HL-60/S4 treated with phorbol 12-myristate 13-acetate at 8.2 ng/mL for 4 days and 3 days (cell line): ENCODE data around the gene PSMF1.
"Not testable (repeated sequence)": the region's sequence is repeated elsewhere in the genome, so short reads cannot be mapped to it uniquely, and the experiment has no call there.

Source experiments
- in situ Hi-C: fragments of 300-500 bp; cut with MboI; formaldehyde crosslinking; loops from 2 replicates; pipeline ENCODE4 v1.15.0; 2022; ENCODE audit warnings: low sequenced_read_pairs

PSMF1 gene

GRCh38 chr20:1121429-1121828, 3.0 kb downstream of the PSMF1 start:
- in situ Hi-C loops, result loop anchor here (25.0 kb wide), 1 partner anchor 309 kb away; no protein-coding TSS in a partner anchor

DNA sequence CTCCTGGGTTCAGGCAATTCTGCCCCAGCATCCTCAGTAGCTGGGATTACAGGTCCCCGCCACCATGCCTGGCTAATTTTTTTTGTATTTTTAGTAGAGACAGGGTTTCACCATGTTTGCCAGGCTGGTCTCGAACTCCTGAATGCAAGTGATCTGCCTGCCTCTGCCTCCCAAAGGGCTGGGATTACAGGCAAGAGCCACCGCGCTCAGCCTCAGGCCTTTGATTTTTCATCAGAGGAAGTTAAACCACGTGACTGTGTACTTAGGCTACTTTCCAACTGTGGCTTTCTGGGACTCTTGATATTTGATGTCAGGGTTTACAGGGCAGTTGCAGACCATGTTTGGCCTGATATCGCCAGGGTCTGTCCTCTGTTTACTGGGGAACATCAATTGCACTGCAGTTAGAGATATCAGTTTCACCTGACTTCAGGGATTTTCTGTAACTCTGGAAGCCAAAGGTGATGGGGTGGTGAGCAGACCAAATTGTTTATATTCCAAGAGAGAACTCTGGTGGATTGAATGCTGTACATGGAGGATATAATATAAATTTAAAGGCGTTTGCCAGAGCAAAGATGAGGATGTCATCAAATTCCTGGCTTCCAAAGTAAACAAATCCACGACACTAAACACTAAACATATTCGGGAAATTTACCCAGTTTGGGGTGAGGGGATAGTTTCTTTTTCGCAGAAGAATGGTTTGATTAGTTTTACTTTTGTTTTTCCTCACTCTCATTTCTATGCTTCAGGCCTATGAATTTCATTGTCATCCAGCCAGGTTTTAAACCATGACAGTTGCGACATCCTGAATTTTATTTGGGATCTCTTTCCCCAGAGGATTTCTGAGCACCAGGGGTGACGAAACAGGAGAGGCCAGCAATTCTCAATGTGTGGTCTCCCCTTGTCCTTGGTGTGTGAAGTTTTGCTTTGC, 4.2 kb downstream of the PSMF1 start:
- in situ Hi-C loops, result loop anchor here (25.0 kb wide), 1 partner anchor 310 kb away; no protein-coding TSS in a partner anchor

DNA sequence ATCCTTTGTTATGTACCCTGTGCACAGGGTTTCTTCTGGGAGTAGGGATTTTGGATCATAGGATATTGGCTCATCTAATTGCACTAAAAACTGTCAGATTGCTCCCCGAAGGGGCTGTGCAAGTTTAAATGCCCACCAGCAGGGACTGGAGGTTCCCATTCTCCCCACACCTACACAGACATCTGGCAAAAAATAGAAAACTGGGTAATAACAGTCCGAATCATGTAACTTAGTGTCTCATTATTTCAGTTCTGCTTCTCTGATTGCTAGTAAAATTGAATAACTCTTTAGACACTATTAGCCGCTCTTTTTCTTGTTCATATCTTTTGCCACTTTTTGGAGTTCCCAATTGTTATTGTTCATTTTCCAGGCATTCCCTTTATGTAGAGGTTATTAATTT, 5.3 kb downstream of the PSMF1 start:
- in situ Hi-C loops, result loop anchor here (25.0 kb wide), 1 partner anchor 311 kb away; no protein-coding TSS in a partner anchor

- in situ Hi-C loops, result loop anchor here (25.0 kb wide), 1 partner anchor 312 kb away; no protein-coding TSS in a partner anchor
Observed at GRCh38 chr20:1124421-1124820, 6.0 kb downstream of the PSMF1 start.

GRCh38 chr20:1125277-1125676, 6.9 kb downstream of the PSMF1 start:
- in situ Hi-C loops, result no loop called here

DNA sequence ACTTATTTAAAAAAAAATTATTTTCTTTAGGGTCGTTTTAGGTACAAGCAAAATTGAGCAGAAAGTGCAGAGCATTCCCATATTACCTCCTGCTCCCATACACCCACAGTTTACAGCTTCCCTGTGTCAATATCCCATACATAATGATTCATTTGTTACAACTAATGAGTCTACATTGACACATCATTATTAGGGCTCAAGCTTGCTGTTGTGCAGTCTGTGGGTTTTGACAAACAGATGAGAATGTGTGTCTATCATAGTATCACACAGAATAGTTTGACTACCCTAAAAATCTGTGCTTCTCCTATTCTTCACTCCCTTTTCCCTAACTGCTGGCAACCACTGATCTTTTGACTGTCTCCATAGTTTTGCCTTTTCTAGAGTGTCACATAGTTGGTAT, 9.4 kb downstream of the PSMF1 start:
- in situ Hi-C loops, result no loop called here

- in situ Hi-C loops, result no loop called here
Observed at GRCh38 chr20:1130058-1130694, 11.8 kb downstream of the PSMF1 start.

GRCh38 chr20:1130847-1131246, 12.4 kb downstream of the PSMF1 start:
- in situ Hi-C loops, result no loop called here

DNA sequence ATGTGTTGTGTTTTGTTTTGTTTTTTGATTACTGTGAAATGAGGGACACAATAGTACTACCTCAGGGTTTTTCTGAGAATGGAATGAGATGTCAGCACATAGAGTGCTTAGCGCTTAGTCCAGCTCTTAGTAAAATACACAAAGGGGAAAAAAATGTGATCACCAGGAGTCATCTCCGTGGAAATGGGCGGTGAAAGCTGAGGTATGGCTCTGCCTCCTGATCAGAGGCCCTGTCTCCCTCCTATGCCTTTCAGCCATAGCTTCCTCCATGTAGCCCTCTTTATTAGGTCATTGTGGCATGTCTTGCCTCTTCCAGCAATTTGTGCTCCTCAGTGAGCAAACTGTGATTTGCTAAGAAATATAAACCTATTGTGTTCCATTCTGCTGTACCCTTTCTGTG, 13.0 kb downstream of the PSMF1 start:
- in situ Hi-C loops, result no loop called here

GRCh38 chr20:1134355-1134754, 16.0 kb downstream of the PSMF1 start:
- in situ Hi-C loops, result no loop called here

DNA sequence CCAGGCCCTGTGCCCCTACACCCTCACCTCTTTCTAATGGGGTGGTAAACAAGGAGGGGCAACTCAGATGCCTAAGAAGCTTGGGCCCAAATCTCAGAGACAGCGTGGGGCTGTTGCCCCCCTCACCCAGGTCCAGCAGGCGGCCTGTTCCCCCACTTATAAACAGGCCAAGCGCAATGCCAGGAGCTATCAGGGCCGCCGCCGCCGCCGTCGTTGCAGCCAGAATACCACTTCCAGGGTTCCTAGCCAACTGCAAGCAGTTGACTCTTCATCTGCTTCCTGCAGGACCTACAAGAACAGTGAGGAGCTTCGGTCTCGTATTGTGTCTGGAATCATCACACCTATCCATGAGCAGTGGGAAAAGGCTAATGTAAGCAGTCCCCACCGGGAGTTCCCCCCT, 16.4 kb downstream of the PSMF1 start:
- in situ Hi-C loops, result no loop called here

GRCh38 chr20:1137236-1137635, 18.8 kb downstream of the PSMF1 start:
- in situ Hi-C loops, result no loop called here

- in situ Hi-C loops, result no loop called here
Observed at GRCh38 chr20:1144401-1145172, 26.2 kb downstream of the PSMF1 start.

GRCh38 chr20:1146957-1147356, 28.6 kb downstream of the PSMF1 start:
- in situ Hi-C loops, result no loop called here

GRCh38 chr20:1149812-1150211, 31.4 kb downstream of the PSMF1 start:
- in situ Hi-C loops, result not testable (repeated sequence)

- in situ Hi-C loops, result no loop called here
Observed at GRCh38 chr20:1150218-1150617, 31.8 kb downstream of the PSMF1 start.

DNA sequence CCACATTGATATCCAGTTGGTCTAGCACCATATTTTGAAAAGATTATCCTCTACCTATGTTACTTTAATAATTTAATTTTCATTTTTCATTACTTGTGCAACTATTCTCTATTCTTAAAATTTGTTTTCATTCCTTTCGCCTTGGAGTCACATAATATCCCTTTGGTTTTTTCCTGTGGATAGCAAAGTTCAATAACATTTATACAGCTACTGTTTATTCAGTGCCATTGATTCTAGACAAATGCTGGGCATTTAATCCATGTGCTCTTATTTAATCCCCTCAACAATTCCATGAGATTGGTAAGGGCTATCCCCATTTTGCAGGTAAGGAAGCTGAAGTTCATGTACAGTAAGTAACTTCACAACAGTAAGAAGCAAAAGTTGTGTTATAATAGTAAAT, 32.6 kb downstream of the PSMF1 start:
- in situ Hi-C loops, result no loop called here

GRCh38 chr20:1154226-1154625, 35.8 kb downstream of the PSMF1 start:
- in situ Hi-C loops, result no loop called here

GRCh38 chr20:1154691-1155090, 36.3 kb downstream of the PSMF1 start:
- in situ Hi-C loops, result no loop called here

GRCh38 chr20:1155342-1155741, 36.9 kb downstream of the PSMF1 start:
- in situ Hi-C loops, result no loop called here

DNA sequence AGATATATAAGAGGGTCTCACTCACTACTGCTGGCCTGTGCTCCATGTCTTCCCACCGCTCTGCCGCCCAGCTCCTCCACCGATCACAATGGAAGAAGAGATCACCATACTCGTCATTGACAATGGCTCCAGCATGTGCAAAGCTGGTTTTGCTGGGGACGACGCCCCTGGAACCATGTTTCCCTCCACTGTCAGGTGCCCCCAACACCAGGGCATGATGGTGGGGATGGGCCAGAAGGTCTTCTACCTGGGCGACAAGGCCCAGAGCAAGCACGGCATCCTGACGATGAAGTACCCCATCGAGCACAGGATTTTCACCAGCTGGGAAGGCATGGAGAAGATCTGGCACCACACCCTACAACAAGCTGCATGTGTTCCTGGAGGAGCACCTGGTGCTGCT, 42.1 kb downstream of the PSMF1 start:
- in situ Hi-C loops, result no loop called here
